ENCODE data around the gene BST2.

BST2 gene, protein sequence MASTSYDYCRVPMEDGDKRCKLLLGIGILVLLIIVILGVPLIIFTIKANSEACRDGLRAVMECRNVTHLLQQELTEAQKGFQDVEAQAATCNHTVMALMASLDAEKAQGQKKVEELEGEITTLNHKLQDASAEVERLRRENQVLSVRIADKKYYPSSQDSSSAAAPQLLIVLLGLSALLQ

DNA sequence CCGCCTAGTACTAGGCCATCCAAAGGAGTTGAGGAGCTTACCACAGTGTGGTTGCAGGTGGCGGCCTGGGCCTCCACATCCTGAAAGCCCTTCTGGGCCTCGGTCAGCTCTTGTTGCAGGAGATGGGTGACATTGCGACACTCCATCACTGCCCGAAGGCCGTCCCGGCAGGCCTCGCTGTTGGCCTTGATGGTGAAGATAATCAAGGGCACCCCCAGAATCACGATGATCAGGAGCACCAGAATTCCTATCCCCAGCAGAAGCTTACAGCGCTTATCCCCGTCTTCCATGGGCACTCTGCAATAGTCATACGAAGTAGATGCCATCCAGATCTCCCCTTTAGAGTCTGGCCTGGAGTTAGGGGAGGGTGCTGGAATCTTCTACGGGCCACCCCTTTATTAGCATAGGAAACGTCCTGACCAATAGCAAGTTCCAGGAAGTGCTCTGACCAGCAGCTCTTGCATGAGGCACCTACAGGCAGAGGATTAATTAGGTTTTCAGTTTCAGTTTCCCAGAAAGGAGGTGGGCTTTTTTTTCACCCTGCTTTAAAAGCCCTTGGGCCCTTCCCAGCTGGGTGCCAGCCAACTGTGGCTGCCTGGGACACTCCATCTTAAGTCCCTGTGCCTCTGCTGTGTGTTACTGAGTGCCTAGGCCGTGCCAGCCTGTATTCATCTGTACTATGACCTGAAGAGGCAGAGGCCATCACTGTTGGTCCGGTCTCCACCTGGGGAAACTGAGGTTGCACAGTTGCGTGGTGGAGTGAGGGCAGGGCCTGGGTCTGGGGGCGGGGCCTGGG lies at the start of gene BST2:
TSS of gene BST2 (minus strand) at position 381 of the 796 bp plus-strand sequence. CDS start at position 326, 55 bp downstream.
- Histone ChIP-seq H3K9me2 (replicated peaks; ENCODE audit: insufficient read depth, low read length) (no peaks in the 10 kb centered on the region), H3K27ac (ENCODE audit: low read length) (peak within 1 kb of the TSS; percentile 92), H3K4me2 (ENCODE audit: low read depth, low read length) (peak within 1 kb of the TSS; percentile 98), H3K27me3 (replicated peaks; ENCODE audit: insufficient read depth, low read length) (no peaks in the 10 kb centered on the region), H3K36me3 (replicated peaks; ENCODE audit: insufficient read depth, low read length) (peaks cover 3% of the 10 kb centered on the region; the same call in 1 of the 2 replicates), H3K9me3 (replicated peaks; ENCODE audit: insufficient read depth, low read length) (no peaks in the 10 kb centered on the region), H3K79me2 (ENCODE audit: low read length) (peaks cover 53% of the 10 kb centered on the region), H3F3A (ENCODE audit: insufficient read depth, low read length) (peaks cover 21% of the 10 kb centered on the region), H3K4me3 (ENCODE audit: low read length) (peak within 1 kb of the TSS; percentile 81), H2AFZ (ENCODE audit: low read length) (peak within 1 kb of the TSS; percentile 61), H4K20me1 (ENCODE audit: insufficient read depth, low read length) (no peaks in the 10 kb centered on the region), H3K4me1 (ENCODE audit: low read length) (no peaks in the 10 kb centered on the region), H3K9ac (ENCODE audit: low read length) (peak within 1 kb of the TSS; percentile 76)
- DNase-seq: peak; percentile 95
- TF ChIP-seq EZH2phosphoT487 (IDR thresholded peaks at IDR 0.05; ENCODE audit: low read length): no peak
- TF ChIP-seq EZH2 (optimal IDR thresholded peaks at IDR 0.05; ENCODE audit: low read depth, low read length): no peak
- TF ChIP-seq, protein P1, sequence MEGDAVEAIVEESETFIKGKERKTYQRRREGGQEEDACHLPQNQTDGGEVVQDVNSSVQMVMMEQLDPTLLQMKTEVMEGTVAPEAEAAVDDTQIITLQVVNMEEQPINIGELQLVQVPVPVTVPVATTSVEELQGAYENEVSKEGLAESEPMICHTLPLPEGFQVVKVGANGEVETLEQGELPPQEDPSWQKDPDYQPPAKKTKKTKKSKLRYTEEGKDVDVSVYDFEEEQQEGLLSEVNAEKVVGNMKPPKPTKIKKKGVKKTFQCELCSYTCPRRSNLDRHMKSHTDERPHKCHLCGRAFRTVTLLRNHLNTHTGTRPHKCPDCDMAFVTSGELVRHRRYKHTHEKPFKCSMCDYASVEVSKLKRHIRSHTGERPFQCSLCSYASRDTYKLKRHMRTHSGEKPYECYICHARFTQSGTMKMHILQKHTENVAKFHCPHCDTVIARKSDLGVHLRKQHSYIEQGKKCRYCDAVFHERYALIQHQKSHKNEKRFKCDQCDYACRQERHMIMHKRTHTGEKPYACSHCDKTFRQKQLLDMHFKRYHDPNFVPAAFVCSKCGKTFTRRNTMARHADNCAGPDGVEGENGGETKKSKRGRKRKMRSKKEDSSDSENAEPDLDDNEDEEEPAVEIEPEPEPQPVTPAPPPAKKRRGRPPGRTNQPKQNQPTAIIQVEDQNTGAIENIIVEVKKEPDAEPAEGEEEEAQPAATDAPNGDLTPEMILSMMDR (IDR thresholded peaks at IDR 0.05; ENCODE audit: low read length): no peak

DNA sequence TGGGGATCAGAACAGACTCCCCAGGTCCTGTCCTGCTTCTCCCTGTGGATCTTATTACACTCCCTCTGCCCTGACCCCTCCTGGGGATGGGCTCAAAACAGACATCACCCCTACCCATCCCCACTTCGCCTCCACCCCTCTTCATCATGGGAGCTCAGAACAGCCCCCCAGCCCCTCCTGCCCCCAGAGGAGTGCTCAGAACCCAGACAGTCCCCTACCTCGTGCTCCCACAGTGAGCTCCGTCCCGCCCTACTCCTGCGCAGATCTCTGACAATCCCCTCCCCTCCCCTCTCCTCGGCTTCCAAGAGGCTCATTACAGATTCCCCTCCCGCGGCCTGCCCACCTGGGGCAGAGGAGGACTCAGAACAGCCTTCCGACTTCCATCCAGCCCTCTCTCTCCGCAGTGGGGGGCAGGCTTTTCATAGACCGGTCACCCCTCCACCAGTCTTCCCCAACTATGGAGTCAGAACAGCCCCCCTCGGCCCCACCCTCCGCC lies 49.2 kb upstream of the BST2 start:
- no peaks in the 10 kb centered on the region for H3K36me3 ChIP-seq (replicated peaks; ENCODE audit: insufficient read depth, low read length)
- H3K79me2 ChIP-seq (ENCODE audit: low read length): no peaks in the 10 kb centered on the region
- no peak overlapping the region for H3K9ac ChIP-seq (ENCODE audit: low read length)
- no peak overlapping the region for H3K4me3 ChIP-seq (ENCODE audit: low read length)
- no peaks in the 10 kb centered on the region for H4K20me1 ChIP-seq (ENCODE audit: insufficient read depth, low read length)
- H3K4me1 ChIP-seq (ENCODE audit: low read length): peaks cover 9% of the 10 kb centered on the region
- H3K27ac ChIP-seq (ENCODE audit: low read length): no peak overlapping the region
- no peak overlapping the region for H3K4me2 ChIP-seq (ENCODE audit: low read depth, low read length)
- no peaks in the 10 kb centered on the region for H3K9me2 ChIP-seq (replicated peaks; ENCODE audit: insufficient read depth, low read length)
- no peaks in the 10 kb centered on the region for H3F3A ChIP-seq (ENCODE audit: insufficient read depth, low read length)
- peaks cover 43% of the 10 kb centered on the region for H3K27me3 ChIP-seq (replicated peaks; ENCODE audit: insufficient read depth, low read length)
- DNase-seq: no peak
- TF ChIP-seq EZH2phosphoT487 (IDR thresholded peaks at IDR 0.05; ENCODE audit: low read length): no peak
- TF ChIP-seq, protein P1 (IDR thresholded peaks at IDR 0.05; ENCODE audit: low read length): no peak
- TF ChIP-seq EZH2 (optimal IDR thresholded peaks at IDR 0.05; ENCODE audit: low read depth, low read length): no peak
- H2AFZ ChIP-seq (ENCODE audit: low read length): no peak overlapping the region
- no peaks in the 10 kb centered on the region for H3K9me3 ChIP-seq (replicated peaks; ENCODE audit: insufficient read depth, low read length)

DNA sequence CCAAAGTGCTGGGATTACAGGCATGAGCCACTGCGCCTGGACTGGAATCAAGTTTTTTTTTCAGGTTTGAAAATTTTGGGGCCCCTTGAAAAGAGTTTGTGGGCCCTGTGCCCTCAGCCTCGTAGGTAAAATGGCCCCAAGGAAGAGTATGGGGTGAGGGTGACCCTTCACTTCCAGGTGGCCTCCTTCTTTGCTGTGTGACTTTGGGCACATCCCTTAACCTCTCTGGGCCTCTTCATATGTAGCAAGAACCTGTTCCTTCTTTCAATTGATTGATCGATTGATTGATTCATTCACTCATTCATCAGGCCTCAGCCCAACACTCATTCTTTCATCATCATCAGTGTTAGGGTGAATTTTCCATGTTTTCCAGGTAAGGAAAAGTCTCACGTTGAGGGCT lies 46.4 kb upstream of the BST2 start:
- Histone ChIP-seq H3F3A (ENCODE audit: insufficient read depth, low read length) (no peaks in the 10 kb centered on the region), H2AFZ (ENCODE audit: low read length) (no peak overlapping the region), H3K9me2 (replicated peaks; ENCODE audit: insufficient read depth, low read length) (no peaks in the 10 kb centered on the region), H3K9ac (ENCODE audit: low read length) (no peak overlapping the region), H3K27me3 (replicated peaks; ENCODE audit: insufficient read depth, low read length) (peaks cover 41% of the 10 kb centered on the region), H3K27ac (ENCODE audit: low read length) (no peak overlapping the region), H3K4me2 (ENCODE audit: low read depth, low read length) (no peak overlapping the region), H3K36me3 (replicated peaks; ENCODE audit: insufficient read depth, low read length) (no peaks in the 10 kb centered on the region), H3K4me1 (ENCODE audit: low read length) (peaks cover 5% of the 10 kb centered on the region), H3K4me3 (ENCODE audit: low read length) (no peak overlapping the region), H4K20me1 (ENCODE audit: insufficient read depth, low read length) (no peaks in the 10 kb centered on the region), H3K9me3 (replicated peaks; ENCODE audit: insufficient read depth, low read length) (no peaks in the 10 kb centered on the region), H3K79me2 (ENCODE audit: low read length) (no peaks in the 10 kb centered on the region)
- DNase-seq: no peak
- TF ChIP-seq, protein P1 (IDR thresholded peaks at IDR 0.05; ENCODE audit: low read length): no peak
- TF ChIP-seq EZH2 (optimal IDR thresholded peaks at IDR 0.05; ENCODE audit: low read depth, low read length) (no peak), EZH2phosphoT487 (IDR thresholded peaks at IDR 0.05; ENCODE audit: low read length) (no peak)
